CD4-positive, alpha-beta T cell (primary cell): ENCODE data around the gene MYO3B. TPM values are rescaled to one million over a fixed set of nuclear protein-coding genes. Genes with fewer than 3 reads are reported as not detected.

ENCODE experiments used
- ATAC-seq: fragments of 200-7000 bp; cut with Tn5 transposase; one replicate; pipeline ENCODE4 v1.10.0; 2022; ENCODE audit warnings: mild to moderate bottlenecking; ENCODE audit not compliant: poor library complexity
- CTCF ChIA-PET: fragments of 350-600 bp; sonication (Branson Sonifier 250); formaldehyde crosslinking; loops from one replicate; lab custom pipeline; 2021; ENCODE audit warnings: antibody characterized with exemption, inconsistent platforms; lab: Charles Lee
- POLR2A ChIA-PET: fragments of 350-600 bp; sonication (Branson Sonifier 250); formaldehyde crosslinking; loops from one replicate; lab custom pipeline; 2021; ENCODE audit warnings: antibody characterized with exemption, inconsistent platforms; lab: Charles Lee
- DNase-seq, 14 experiments: peaks; one replicate each; pipeline ENCODE4 v3.0.0-alpha.2; 2013 to 2020; ENCODE audit warnings: mixed read lengths in 2 of 14
- H3K27ac ChIP-seq, 2 donors: one replicate each; pipeline versions ENCODE4 v1.5.1 to v1.7.0; 2013; ENCODE audit warnings: low read length in 2 of 2, low read depth in 1 of 2, mild to moderate bottlenecking in 1 of 2
- H3K27me3 ChIP-seq, 2 experiments: 1 replicate in 1 of 2; 2 replicates in 1 of 2; pipeline versions ENCODE4 v1.6.1 to v1.7.0; 2013; ENCODE audit warnings: low read length in 2 of 2, control low read depth in 1 of 2, mild to moderate bottlenecking in 1 of 2, moderate library complexity in 1 of 2; ENCODE audit not compliant: insufficient read depth in 2 of 2, control insufficient read depth in 1 of 2
- H3K36me3 ChIP-seq: one replicate; pipeline ENCODE4 v1.6.1; 2013; ENCODE audit warnings: low read length, control low read depth; ENCODE audit not compliant: insufficient read depth
- H3K4me1 ChIP-seq: one replicate; pipeline ENCODE4 v1.6.1; 2013; ENCODE audit warnings: low read length, control low read depth; ENCODE audit not compliant: insufficient read depth
- H3K4me3 ChIP-seq: one replicate; pipeline ENCODE4 v1.5.1; 2013; ENCODE audit warnings: mild to moderate bottlenecking, low read length, moderate library complexity
- H3K9me3 ChIP-seq, 2 experiments: 1 replicate in 1 of 2; 2 replicates in 1 of 2; pipeline versions ENCODE4 v1.6.1 to v1.7.0; 2013; ENCODE audit warnings: low read length in 2 of 2, mild to moderate bottlenecking in 2 of 2, control low read depth in 1 of 2, moderate library complexity in 1 of 2; ENCODE audit not compliant: control insufficient read depth in 1 of 2, insufficient read depth in 1 of 2
- H3K27ac Mint-ChIP-seq: one replicate; pipeline ENCODE4 v1.8.0; 2020; ENCODE audit warnings: mixed read lengths
- H3K27me3 Mint-ChIP-seq: one replicate; pipeline ENCODE4 v1.8.0; 2021; ENCODE audit warnings: mixed read lengths
- H3K36me3 Mint-ChIP-seq: one replicate; pipeline ENCODE4 v1.8.0; 2021; ENCODE audit warnings: low read depth, mixed read lengths
- H3K4me1 Mint-ChIP-seq: one replicate; pipeline ENCODE4 v1.8.0; 2021; ENCODE audit warnings: low read depth, mixed read lengths
- H3K4me3 Mint-ChIP-seq: one replicate; pipeline ENCODE4 v1.8.0; 2020; ENCODE audit warnings: mild to moderate bottlenecking, mixed read lengths
- H3K9me3 Mint-ChIP-seq: one replicate; pipeline ENCODE4 v1.8.0; 2020; ENCODE audit warnings: mixed read lengths
- CTCF ChIP-seq: fragments of 200-600 bp; IDR thresholded peaks from one replicate; pipeline ENCODE4 v1.8.0; 2022; ENCODE audit warnings: antibody characterized with exemption, mild to moderate bottlenecking
- intact Hi-C, 2 experiments: fragments of 100-400 bp; cut with DNase I in 1 of 2; cut with micrococcal nuclease in 1 of 2; formaldehyde crosslinking; loops; one replicate each; pipeline versions ENCODE4 v1.15.1 to v1.9.0; 2023 to 2025; cut with DNase I, micrococcal nuclease
- total RNA-seq, 174 experiments: library from RNA in 2 of 174; stranded (reverse) in 2 of 174; gene quantifications; one replicate each; pipeline ENCODE4 v1.2.3 and lab custom pipeline; 2021 to 2026

The MYO3B gene
- total RNA-seq, 2 experiments from 2014 or later, result not detected

DNA sequence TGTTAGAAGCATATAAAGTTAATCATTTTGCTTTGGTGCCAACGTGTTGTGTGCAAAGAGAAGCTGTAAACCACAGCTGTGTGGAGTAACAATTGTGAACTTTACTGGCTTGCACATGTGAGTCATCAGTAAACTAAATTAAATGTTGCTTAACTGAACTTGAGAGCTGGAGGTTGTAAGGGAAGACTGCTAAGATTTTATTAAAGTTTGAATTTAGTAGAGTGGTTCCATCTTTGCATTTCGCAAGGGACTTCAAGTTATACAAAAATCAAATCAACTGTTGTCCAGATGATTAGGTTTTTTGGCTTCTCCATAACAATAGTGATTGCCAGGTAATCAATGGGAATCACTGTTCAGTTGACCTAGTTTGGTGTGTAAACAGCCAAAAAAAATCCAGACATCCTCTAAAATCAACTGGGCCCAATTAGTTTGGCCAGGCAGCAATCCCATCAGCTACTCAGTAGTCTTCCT lies 247.4 kb downstream of the MYO3B start:
- no peak overlapping the region for H3K4me3 ChIP-seq
- Mint-ChIP-seq H3K9me3 (no peaks in the 10 kb centered on the region), H3K4me1 (no peaks in the 10 kb centered on the region), H3K27me3 (peaks cover 10% of the 10 kb centered on the region), H3K4me3 (no peak overlapping the region), H3K36me3 (no peaks in the 10 kb centered on the region), H3K27ac (no peak overlapping the region)
- DNase-seq (no peak), ATAC-seq (no peak)
- intact Hi-C loops, result no loop called here
- TF ChIP-seq CTCF, result no peak
- no peak overlapping the region for H3K27ac ChIP-seq
- H3K4me1 ChIP-seq, result no peaks in the 10 kb centered on the region
- no peaks in the 10 kb centered on the region for H3K9me3 ChIP-seq
- no peaks in the 10 kb centered on the region for H3K36me3 ChIP-seq
- CTCF ChIA-PET, result interaction anchor here (1.1 kb wide), 1 partner anchor 16 kb away, joined by 3 read pairs; no protein-coding TSS in a partner anchor
- POLR2A ChIA-PET, result no interaction called here
- H3K27me3 ChIP-seq, result peaks cover 2 to 4% of the 10 kb centered on the region in 2 experiments

DNA sequence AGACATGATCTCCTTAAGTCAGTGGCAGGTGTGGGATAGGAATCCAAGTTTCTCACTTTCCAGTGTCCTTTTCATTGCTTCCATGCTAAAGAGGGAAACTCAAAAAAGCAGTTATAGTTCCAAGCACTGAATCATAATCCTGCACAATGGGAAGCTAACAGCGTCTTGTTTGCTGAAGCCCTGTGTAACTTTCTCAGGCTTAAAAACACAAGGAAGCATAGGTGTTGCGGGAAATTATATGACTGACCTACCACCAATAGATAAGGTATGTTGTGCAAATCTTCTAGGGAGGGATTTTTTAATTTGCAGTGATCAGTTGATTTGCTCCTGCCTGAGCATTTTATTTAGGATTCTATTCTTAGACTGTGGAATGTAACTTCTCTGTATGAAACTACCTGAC lies 250.9 kb downstream of the MYO3B start:
- peaks cover 0 to 2% of the 10 kb centered on the region in 2 experiments for H3K27me3 ChIP-seq
- H3K36me3 Mint-ChIP-seq, result no peaks in the 10 kb centered on the region
- no peak overlapping the region for H3K27ac ChIP-seq
- no peak overlapping the region for H3K4me3 ChIP-seq
- ChIA-PET CTCF (no interaction called here), POLR2A (no interaction called here)
- H3K4me1 Mint-ChIP-seq, result no peaks in the 10 kb centered on the region
- DNase-seq, result no peak
- no peaks in the 10 kb centered on the region for H3K9me3 Mint-ChIP-seq
- intact Hi-C loops, result no loop called here
- no peaks in the 10 kb centered on the region for H3K9me3 ChIP-seq
- no peaks in the 10 kb centered on the region for H3K36me3 ChIP-seq
- no peaks in the 10 kb centered on the region for H3K27me3 Mint-ChIP-seq
- ATAC-seq, result no peak
- no peak for TF ChIP-seq CTCF
- H3K4me1 ChIP-seq, result no peaks in the 10 kb centered on the region
- H3K27ac Mint-ChIP-seq, result no peak overlapping the region
- no peak overlapping the region for H3K4me3 Mint-ChIP-seq

GRCh38 chr2:170432823-170433222 lies 254.9 kb downstream of the MYO3B start:
- peaks cover 0 to 2% of the 10 kb centered on the region in 2 experiments for H3K27me3 ChIP-seq
- H3K9me3 ChIP-seq, result no peaks in the 10 kb centered on the region
- Mint-ChIP-seq H3K4me1 (peaks cover 34% of the 10 kb centered on the region), H3K36me3 (no peaks in the 10 kb centered on the region), H3K4me3 (no peak overlapping the region), H3K27ac (no peak overlapping the region), H3K9me3 (no peaks in the 10 kb centered on the region), H3K27me3 (no peaks in the 10 kb centered on the region)
- ChIA-PET POLR2A (no interaction called here), CTCF (no interaction called here)
- H3K27ac ChIP-seq, result no peak overlapping the region
- no peak for TF ChIP-seq CTCF
- no peak for ATAC-seq
- intact Hi-C loops, result no loop called here
- no peak for DNase-seq
- H3K4me3 ChIP-seq, result no peak overlapping the region
- H3K4me1 ChIP-seq, result peaks cover 12% of the 10 kb centered on the region
- H3K36me3 ChIP-seq, result no peaks in the 10 kb centered on the region
